KMS-11 (cell line): ENCODE measurements around the gene SINHCAF.

Source experiments
- H2AFZ ChIP-seq: fragments of 200-600 bp; sonication (generic); 2 replicates; pipeline ENCODE4 v1.6.1; 2016; ENCODE audit warnings: antibody characterized with exemption, mixed run types, low read depth
- H3K27ac ChIP-seq: fragments of 200-600 bp; sonication (generic); 2 replicates; pipeline ENCODE4 v1.6.1; 2016; ENCODE audit warnings: mild to moderate bottlenecking, mixed run types
- H3K27me3 ChIP-seq: fragments of 200-600 bp; sonication (generic); 2 replicates; pipeline ENCODE4 v1.6.1; 2017; ENCODE audit warnings: mild to moderate bottlenecking, low read depth, mixed run types, moderate library complexity; ENCODE audit not compliant: insufficient read depth
- H3K36me3 ChIP-seq: fragments of 200-600 bp; sonication (generic); 2 replicates; pipeline ENCODE4 v1.6.1; 2017; ENCODE audit warnings: mild to moderate bottlenecking, mixed run types; ENCODE audit not compliant: insufficient read depth
- H3K4me1 ChIP-seq: fragments of 200-600 bp; sonication (generic); 2 replicates; pipeline ENCODE4 v1.6.1; 2016; ENCODE audit warnings: mild to moderate bottlenecking, low read depth, mixed run types; ENCODE audit not compliant: poor library complexity, severe bottlenecking
- H3K4me2 ChIP-seq: fragments of 200-600 bp; sonication (generic); 2 replicates; pipeline ENCODE4 v1.7.0; 2016; ENCODE audit warnings: mild to moderate bottlenecking, mixed run types
- H3K4me3 ChIP-seq: fragments of 200-600 bp; sonication (generic); IDR thresholded peaks from 2 replicates; pipeline ENCODE4 v1.6.1; 2017; ENCODE audit warnings: low read depth, low read length, mixed read lengths; ENCODE audit not compliant: insufficient read depth
- H3K79me2 ChIP-seq: fragments of 200-600 bp; sonication (generic); 2 replicates; pipeline ENCODE4 v1.6.1; 2016; ENCODE audit warnings: low read depth, mixed run types; ENCODE audit not compliant: insufficient read depth
- H3K9ac ChIP-seq: fragments of 200-600 bp; sonication (generic); 2 replicates; pipeline ENCODE4 v1.6.1; 2016; ENCODE audit warnings: mild to moderate bottlenecking, mixed run types
- H4K20me1 ChIP-seq: fragments of 200-600 bp; sonication (generic); 2 replicates; pipeline ENCODE4 v1.6.1; 2016; ENCODE audit warnings: mild to moderate bottlenecking, mixed run types; ENCODE audit not compliant: insufficient read depth
- TF ChIP-seq, protein P1 (sequence below): fragments of 200-600 bp; sonication (generic); conservative IDR thresholded peaks from 2 replicates; pipeline ENCODE4 v1.6.1; 2017; ENCODE audit warnings: low read depth, mild to moderate bottlenecking, antibody characterized with exemption, low read length, moderate library complexity, mixed read lengths

The SINHCAF gene

DNA sequence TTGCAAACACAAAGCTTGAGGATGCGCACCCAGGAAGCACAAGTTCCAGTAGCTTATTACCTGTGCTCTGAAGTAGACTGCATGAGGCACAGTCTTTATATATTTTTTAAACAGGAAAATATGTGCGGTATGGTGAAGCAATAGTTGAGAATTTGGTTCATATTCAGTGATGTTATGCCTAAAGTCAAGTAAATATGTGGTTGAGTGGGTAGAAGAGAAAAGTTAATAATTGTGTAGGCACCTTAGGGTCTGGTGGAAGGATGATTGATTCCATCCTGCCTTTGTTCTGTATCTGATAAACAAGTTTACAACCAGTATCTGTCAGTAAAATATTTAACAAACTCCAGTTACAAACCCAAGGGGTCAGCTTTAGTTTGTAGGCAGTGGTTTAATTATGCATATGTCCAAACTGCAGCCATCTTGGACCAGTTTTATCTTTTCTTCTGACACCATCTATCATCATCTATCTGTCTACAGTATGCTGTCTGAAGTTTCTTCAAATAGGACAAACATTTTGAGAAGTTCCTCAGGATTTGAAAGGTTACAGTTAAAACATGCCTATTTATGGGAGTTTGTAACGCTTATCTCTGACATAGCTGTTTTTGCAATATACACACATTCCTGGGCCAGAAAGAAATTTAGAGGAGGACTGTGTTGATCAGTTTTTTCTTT is 10.8 kb downstream of the SINHCAF start:
- Histone ChIP-seq H4K20me1 (peaks cover 69% of the 10 kb centered on the region), H3K27ac (no peak overlapping the region)

GRCh38 chr12:31312431-31312830 is 13.5 kb downstream of the SINHCAF start:
- peaks cover 100% of the 10 kb centered on the region for H3K79me2 ChIP-seq
- no peaks in the 10 kb centered on the region for H3K27me3 ChIP-seq
- H4K20me1 ChIP-seq, result peaks cover 56% of the 10 kb centered on the region
- TF ChIP-seq, protein P1, sequence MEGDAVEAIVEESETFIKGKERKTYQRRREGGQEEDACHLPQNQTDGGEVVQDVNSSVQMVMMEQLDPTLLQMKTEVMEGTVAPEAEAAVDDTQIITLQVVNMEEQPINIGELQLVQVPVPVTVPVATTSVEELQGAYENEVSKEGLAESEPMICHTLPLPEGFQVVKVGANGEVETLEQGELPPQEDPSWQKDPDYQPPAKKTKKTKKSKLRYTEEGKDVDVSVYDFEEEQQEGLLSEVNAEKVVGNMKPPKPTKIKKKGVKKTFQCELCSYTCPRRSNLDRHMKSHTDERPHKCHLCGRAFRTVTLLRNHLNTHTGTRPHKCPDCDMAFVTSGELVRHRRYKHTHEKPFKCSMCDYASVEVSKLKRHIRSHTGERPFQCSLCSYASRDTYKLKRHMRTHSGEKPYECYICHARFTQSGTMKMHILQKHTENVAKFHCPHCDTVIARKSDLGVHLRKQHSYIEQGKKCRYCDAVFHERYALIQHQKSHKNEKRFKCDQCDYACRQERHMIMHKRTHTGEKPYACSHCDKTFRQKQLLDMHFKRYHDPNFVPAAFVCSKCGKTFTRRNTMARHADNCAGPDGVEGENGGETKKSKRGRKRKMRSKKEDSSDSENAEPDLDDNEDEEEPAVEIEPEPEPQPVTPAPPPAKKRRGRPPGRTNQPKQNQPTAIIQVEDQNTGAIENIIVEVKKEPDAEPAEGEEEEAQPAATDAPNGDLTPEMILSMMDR, result no peak
- H3K27ac ChIP-seq, result no peak overlapping the region
- H3K4me3 ChIP-seq, result no peak overlapping the region
- H3K36me3 ChIP-seq, result no peaks in the 10 kb centered on the region
- peaks cover 15% of the 10 kb centered on the region for H3K4me1 ChIP-seq
- H3K9ac ChIP-seq, result no peak overlapping the region
- H3K4me2 ChIP-seq, result no peak overlapping the region
- H2AFZ ChIP-seq, result no peak overlapping the region

More for the DNA sequence above, 10.8 kb downstream of the SINHCAF start:
- Histone ChIP-seq H3K4me2 (no peak overlapping the region), H3K79me2 (peaks cover 100% of the 10 kb centered on the region), H3K4me1 (peaks cover 42% of the 10 kb centered on the region), H2AFZ (no peak overlapping the region), H3K36me3 (no peaks in the 10 kb centered on the region), H3K9ac (no peak overlapping the region), H3K4me3 (no peak overlapping the region), H3K27me3 (no peaks in the 10 kb centered on the region)
- TF ChIP-seq, protein P1, result no peak

GRCh38 chr12:31311634-31312258 is 14.2 kb downstream of the SINHCAF start:
- H2AFZ ChIP-seq, result no peak overlapping the region
- H3K36me3 ChIP-seq, result no peaks in the 10 kb centered on the region
- peaks cover 8% of the 10 kb centered on the region for H3K4me1 ChIP-seq
- no peak overlapping the region for H3K4me2 ChIP-seq
- peaks cover 56% of the 10 kb centered on the region for H4K20me1 ChIP-seq
- H3K79me2 ChIP-seq, result peaks cover 100% of the 10 kb centered on the region
- H3K9ac ChIP-seq, result no peak overlapping the region
- H3K27ac ChIP-seq, result no peak overlapping the region
- no peak overlapping the region for H3K4me3 ChIP-seq
- H3K27me3 ChIP-seq, result no peaks in the 10 kb centered on the region
- TF ChIP-seq, protein P1, result no peak

- H3K4me1 ChIP-seq, result no peaks in the 10 kb centered on the region
- H3K36me3 ChIP-seq, result no peaks in the 10 kb centered on the region
- no peaks in the 10 kb centered on the region for H3K27me3 ChIP-seq
Observed at GRCh38 chr12:31310488-31310887, 15.5 kb downstream of the SINHCAF start.

More at GRCh38 chr12:31310488-31310887, 15.5 kb downstream of the SINHCAF start:
- Histone ChIP-seq H3K4me3 (no peak overlapping the region), H3K9ac (no peak overlapping the region), H3K4me2 (no peak overlapping the region), H4K20me1 (peaks cover 55% of the 10 kb centered on the region), H2AFZ (no peak overlapping the region), H3K27ac (no peak overlapping the region), H3K79me2 (peaks cover 100% of the 10 kb centered on the region)
- TF ChIP-seq, protein P1, result no peak
